Thymus (tissue), 11 donors: ENCODE data around the gene MYO7A. TPM values are rescaled to one million over a fixed set of nuclear protein-coding genes. Genes with fewer than 3 reads are reported as not detected.

Source experiments
- DNase-seq, 9 donors: peaks; one replicate each; pipeline ENCODE4 v3.0.0-alpha.2; 2013; ENCODE audit warnings: low spot score in 9 of 9, low read depth in 6 of 9, missing footprints in 1 of 9
- H3K27ac ChIP-seq, 2 donors: one replicate each; pipeline ENCODE4 v1.5.1; 2013; ENCODE audit warnings: control low read depth in 1 of 2, low read depth in 1 of 2, low read length in 1 of 2, mild to moderate bottlenecking in 1 of 2, moderate library complexity in 1 of 2
- H3K27me3 ChIP-seq, 2 donors: one replicate each; pipeline ENCODE4 v1.5.1; 2013; ENCODE audit warnings: low read length in 1 of 2; ENCODE audit not compliant: control insufficient read depth in 2 of 2, insufficient read depth in 1 of 2
- H3K36me3 ChIP-seq, 2 donors: one replicate each; pipeline ENCODE4 v1.5.1; 2013; ENCODE audit warnings: low read length in 1 of 2, mild to moderate bottlenecking in 1 of 2, moderate library complexity in 1 of 2; ENCODE audit not compliant: control insufficient read depth in 2 of 2, insufficient read depth in 2 of 2
- H3K4me1 ChIP-seq, 2 donors: one replicate each; pipeline ENCODE4 v1.5.1; 2013; ENCODE audit warnings: low read length in 2 of 2; ENCODE audit not compliant: control insufficient read depth in 2 of 2, insufficient read depth in 2 of 2
- H3K4me3 ChIP-seq, 2 donors: one replicate each; pipeline ENCODE4 v1.5.1; 2013; ENCODE audit warnings: low read length in 2 of 2, control low read depth in 1 of 2, mild to moderate bottlenecking in 1 of 2
- H3K9me3 ChIP-seq, 2 donors: one replicate each; pipeline ENCODE4 v1.5.1; 2013; ENCODE audit warnings: low read length in 1 of 2, mild to moderate bottlenecking in 1 of 2; ENCODE audit not compliant: control insufficient read depth in 2 of 2, insufficient read depth in 1 of 2
- WGBS: extraction: QIAGEN DNeasy Blood & Tissue Kit; methylation state at CpG from one replicate; pipeline ENCODE4 v1.1.7; 2013; 5-methylcytosine and 5-hydroxymethylcytosine counted together
- polyA plus RNA-seq: library from polyadenylated mRNA; stranded (reverse); fragments of 200-250 nt; gene quantifications from one replicate; pipeline ENCODE4 v1.2.3, GENCODE V29; 2013
- total RNA-seq: library from RNA; stranded (reverse); fragments of 120-200 nt; gene quantifications from one replicate; pipeline ENCODE4 v1.2.4, GENCODE V29; 2013
- donor health status: healthy.

Gene MYO7A
- total and polyA plus RNA-seq, 2 donors: 1.5 to 7.6 TPM

DNA sequence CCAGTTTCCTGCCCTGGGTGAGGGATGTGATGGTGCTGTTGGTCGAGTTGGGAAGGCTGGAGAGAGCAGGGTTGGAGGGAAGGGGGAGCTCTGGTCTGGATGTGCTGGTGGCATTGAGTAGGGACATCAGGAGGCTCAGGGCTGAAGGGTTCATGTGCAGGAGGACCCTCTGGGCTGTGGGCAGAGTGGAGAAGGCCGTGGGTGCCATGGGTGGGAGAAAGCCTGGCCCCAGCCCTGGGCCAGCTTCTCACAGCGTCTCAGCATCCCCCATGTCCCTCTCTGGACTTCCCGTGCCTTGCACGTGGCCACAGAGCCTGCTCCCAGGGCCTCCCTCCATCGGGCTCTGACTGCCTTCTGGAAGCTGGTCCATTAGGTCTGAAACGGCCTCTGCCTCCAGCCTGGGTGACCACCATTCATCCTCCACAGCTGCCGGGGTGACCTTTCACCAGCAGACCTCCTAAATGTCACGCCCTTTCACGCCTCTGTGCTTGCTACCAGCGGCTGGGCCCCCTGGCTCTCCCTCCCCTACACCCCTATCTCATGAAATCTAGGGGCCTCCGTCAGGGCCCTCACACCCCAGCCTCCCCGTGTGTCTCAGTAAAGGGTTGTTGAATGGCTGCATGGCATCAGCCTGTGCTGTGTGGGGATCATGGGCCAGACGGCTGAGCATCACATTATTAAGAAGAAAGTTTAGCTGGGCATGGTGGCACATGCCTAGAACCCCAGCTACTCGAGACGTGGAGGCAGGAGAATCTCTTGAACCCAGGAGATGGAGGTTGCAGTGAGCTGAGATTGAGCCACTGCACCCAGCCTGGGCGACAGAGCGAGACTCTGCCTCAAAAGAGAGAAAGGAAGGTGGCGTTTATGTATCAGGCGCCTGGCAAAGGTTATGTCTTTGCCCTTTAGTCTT is 25.5 kb downstream of the MYO7A start:
- DNase-seq: peak in 1 of 9 donors; percentile 17
- Histone ChIP-seq H3K27me3 (no peaks in the 10 kb centered on the region), H3K4me3 (no peak overlapping the region), H3K4me1 (peaks cover 18 to 50% of the 10 kb centered on the region in 2 donors), H3K9me3 (no peaks in the 10 kb centered on the region), H3K27ac (no peak overlapping the region), H3K36me3 (no peaks in the 10 kb centered on the region)
- WGBS: 87% methylated on average over 20 of the region's 20 CpGs

DNA sequence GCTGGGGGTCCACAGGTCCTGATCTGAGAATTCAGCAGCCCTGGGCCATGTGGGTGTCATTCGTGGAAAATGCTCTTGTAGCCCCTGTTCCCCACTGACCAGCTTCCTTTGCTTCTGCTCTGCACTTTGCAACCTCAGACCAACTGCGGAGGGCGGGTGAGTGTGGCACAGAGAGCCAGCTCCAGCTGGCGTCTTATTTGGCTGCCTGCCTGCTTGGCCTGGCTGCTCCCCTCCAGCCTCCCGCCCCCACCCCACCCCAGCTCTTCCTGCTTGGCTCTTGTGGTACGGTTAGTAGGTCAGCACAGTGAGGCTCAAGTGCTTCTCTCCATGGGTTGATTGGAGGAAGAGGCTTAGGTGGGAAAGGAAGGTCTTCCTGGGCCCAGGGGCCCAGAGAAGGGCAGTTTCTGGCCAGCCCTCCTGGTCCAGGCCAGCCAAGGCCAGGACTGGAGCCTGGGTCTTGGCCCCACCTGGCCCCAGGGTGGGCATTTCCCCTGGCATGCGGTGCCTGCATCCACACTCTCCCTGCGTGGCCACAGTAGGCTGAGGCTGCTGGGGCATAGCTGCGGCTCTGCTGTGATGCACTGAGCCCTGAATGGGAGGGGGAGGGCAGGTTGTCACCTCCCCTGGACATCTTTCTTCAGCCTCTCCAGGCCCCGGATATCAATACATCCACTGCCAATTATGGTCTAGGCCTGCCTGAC is 26.5 kb downstream of the MYO7A start:
- no peak for DNase-seq
- Histone ChIP-seq H3K9me3 (no peaks in the 10 kb centered on the region), H3K36me3 (no peaks in the 10 kb centered on the region), H3K27me3 (no peaks in the 10 kb centered on the region), H3K4me1 (peaks cover 14 to 41% of the 10 kb centered on the region in 2 donors), H3K27ac (no peak overlapping the region), H3K4me3 (no peak overlapping the region)
- WGBS: 33% methylated on average over 10 of the region's 10 CpGs

DNA sequence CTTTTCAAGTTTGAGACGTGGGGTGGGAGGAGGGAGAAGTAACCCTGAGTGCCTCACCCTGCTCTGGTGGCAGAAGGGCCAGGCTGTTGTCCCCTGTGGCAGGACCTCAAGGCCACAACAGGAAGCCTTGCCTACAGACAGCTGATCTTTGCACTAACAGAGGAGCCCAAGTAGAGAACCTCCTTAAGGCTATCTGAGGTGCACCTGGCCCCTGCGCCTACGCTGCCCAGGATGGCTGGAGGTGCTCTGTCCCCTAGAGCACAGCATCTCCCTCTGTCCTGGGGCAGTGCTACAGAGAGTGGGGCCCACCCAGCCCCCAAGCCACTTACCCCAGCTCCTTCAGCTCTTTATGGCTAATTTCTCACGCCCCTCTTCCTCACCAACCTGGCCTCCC is 27.0 kb downstream of the MYO7A start:
- peaks cover 14 to 36% of the 10 kb centered on the region in 2 donors for H3K4me1 ChIP-seq
- no peaks in the 10 kb centered on the region for H3K36me3 ChIP-seq
- no peak overlapping the region for H3K27ac ChIP-seq
- H3K27me3 ChIP-seq: no peaks in the 10 kb centered on the region
- no peak for DNase-seq
- WGBS: 98% methylated on average over 3 of the region's 4 CpGs
- H3K4me3 ChIP-seq: no peak overlapping the region
- no peaks in the 10 kb centered on the region for H3K9me3 ChIP-seq

DNA sequence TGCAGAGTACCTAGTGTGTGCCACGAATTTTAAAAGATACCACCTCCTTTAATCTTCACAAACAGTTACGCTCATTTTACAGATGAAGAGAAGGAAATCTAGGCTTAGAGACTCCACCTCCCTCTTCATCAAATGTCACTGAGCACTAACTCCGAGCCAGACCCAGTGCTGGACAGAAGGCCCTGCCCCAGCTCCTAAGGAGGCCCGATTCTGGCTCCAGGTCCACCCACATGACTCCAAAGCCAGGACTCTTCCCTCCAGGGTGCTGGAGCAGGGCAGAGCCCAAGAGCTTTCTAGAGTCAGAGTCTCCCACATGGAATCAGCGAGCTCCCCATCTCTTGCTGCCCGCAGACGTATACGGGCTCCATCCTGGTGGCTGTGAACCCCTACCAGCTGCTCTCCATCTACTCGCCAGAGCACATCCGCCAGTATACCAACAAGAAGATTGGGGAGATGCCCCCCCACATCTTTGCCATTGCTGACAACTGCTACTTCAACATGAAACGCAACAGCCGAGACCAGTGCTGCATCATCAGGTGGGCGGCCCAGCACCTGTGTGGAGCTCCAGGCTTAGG is 27.6 kb downstream of the MYO7A start:
- no peak for DNase-seq
- H3K27ac ChIP-seq: no peak overlapping the region
- no peak overlapping the region for H3K4me3 ChIP-seq
- H3K4me1 ChIP-seq: peaks cover 14 to 35% of the 10 kb centered on the region in 2 donors
- H3K36me3 ChIP-seq: no peaks in the 10 kb centered on the region
- no peaks in the 10 kb centered on the region for H3K9me3 ChIP-seq
- WGBS: 95% methylated on average over 13 of the region's 13 CpGs
- H3K27me3 ChIP-seq: no peaks in the 10 kb centered on the region

DNA sequence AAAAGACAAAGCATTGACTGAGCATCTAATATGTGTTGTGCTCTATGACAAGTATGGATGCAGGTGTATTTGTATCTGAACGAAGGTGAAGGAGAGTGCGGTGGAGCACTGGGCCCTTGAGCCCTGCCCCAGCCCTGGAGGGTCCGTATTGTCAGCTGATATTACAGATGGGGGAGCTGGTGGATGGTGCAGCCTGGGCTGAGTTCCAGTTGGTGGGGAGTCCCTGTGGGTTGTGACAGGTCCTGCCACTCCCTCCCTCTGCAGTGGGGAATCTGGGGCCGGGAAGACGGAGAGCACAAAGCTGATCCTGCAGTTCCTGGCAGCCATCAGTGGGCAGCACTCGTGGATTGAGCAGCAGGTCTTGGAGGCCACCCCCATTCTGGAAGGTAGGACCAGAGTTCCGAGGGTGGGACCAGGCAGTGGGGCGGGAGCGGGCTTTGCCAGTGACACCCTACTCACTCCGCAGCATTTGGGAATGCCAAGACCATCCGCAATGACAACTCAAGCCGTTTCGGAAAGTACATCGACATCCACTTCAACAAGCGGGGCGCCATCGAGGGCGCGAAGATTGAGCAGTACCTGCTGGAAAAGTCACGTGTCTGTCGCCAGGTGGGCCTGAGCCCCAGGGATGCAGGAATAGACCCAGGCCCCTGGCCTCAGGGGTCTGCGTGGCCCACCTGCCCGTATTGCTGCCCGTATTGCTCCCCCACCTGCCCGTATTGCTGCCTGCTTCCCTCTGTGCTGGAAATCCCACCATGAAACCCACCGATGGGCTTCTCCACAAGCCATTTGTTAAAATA is 28.6 kb downstream of the MYO7A start:
- no peaks in the 10 kb centered on the region for H3K27me3 ChIP-seq
- no peaks in the 10 kb centered on the region for H3K36me3 ChIP-seq
- H3K9me3 ChIP-seq: no peaks in the 10 kb centered on the region
- no peak overlapping the region for H3K4me3 ChIP-seq
- no peak for DNase-seq
- WGBS: 97% methylated on average over 26 of the region's 26 CpGs
- H3K27ac ChIP-seq: no peak overlapping the region
- peaks cover 14 to 30% of the 10 kb centered on the region in 2 donors for H3K4me1 ChIP-seq

DNA sequence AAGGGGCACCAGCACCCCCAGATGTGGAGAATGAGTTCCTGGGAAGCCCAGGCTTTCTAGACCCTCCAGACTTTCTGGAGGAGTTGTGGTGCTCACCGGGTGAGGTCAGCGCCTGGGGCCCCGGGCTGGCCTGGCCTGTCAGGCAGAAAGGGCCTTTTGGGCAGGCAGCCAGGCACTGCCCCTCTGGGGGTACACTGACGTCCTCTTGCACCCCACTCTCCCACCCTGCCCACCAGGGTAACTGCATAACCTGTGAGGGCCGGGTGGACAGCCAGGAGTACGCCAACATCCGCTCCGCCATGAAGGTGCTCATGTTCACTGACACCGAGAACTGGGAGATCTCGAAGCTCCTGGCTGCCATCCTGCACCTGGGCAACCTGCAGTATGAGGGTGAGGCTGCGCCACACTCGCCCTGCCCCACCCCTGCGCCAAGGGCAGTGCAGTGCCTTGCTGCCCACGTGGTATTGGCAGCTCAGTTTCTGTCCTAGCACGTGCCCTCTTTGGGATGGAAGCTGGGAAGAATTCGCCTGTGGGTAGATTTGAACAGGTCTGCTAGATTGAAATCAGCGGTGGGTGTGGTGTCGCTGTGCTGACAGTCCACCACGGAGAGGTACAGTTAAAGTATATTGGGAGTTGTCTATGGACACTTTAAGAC is 30.1 kb downstream of the MYO7A start:
- H3K27ac ChIP-seq: no peak overlapping the region
- H3K4me3 ChIP-seq: no peak overlapping the region
- no peaks in the 10 kb centered on the region for H3K27me3 ChIP-seq
- H3K36me3 ChIP-seq: no peaks in the 10 kb centered on the region
- WGBS: 97% methylated on average over 19 of the region's 19 CpGs
- no peak for DNase-seq
- no peaks in the 10 kb centered on the region for H3K9me3 ChIP-seq
- H3K4me1 ChIP-seq: peaks cover 0 to 14% of the 10 kb centered on the region in 2 donors

DNA sequence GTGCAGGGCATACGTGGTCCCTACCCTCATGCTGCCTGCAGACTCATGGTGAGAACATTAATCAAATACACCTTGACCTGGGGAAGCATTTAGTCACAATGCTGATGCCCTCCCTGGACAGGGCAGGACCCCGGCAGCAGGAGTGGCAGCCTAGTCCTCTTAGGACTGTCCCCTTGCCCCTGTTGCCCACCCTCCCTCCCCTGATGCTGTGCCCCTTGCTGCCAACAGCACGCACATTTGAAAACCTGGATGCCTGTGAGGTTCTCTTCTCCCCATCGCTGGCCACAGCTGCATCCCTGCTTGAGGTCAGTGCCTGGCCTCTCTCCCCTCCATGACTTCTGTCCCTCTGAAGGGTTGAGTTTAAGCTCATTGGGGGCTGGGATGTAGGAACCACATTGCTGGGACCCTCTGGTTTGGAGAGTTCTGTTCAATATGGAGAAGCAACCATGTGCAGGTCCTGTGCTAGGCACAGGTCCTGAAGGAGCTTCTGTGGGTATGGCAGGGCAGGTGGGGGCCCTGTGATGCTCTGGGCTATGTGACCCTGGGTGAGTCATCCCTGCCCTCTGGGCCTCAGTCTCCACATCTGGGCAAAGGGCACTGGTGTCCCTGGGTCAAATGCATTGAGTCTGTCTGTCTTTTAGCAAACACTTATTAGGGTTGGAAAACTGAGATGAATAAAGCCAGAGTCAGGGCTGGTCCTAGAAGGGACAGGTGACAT is 31.3 kb downstream of the MYO7A start:
- H3K9me3 ChIP-seq: no peaks in the 10 kb centered on the region
- H3K27me3 ChIP-seq: no peaks in the 10 kb centered on the region
- H3K27ac ChIP-seq: no peak overlapping the region
- no peak for DNase-seq
- no peak overlapping the region for H3K4me3 ChIP-seq
- H3K36me3 ChIP-seq: no peaks in the 10 kb centered on the region
- WGBS: 95% methylated on average over 4 of the region's 4 CpGs
- peaks cover 0 to 3% of the 10 kb centered on the region in 2 donors for H3K4me1 ChIP-seq

DNA sequence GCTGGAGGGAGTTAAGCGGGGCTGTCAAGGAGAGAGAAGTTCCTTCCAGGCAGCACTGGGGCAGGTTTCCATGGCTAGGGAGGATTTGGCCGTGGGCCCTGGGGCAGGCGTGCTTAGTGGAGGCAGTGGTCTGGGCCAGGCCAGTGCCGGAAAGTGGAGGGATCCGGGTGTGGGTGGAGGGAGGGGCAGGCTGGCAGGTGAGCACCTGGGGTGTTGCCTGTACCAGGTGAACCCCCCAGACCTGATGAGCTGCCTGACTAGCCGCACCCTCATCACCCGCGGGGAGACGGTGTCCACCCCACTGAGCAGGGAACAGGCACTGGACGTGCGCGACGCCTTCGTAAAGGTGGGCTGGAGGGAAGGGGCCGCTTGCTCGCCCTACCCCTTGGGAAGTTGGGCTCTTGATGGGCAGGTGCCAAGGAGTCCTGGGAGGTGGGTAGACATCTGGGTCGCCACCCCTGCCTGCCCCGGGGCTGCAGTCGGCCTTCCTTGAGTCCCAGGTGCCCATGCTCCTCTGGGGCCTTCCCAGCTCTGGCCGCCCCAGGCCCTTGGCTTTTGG is 32.0 kb downstream of the MYO7A start:
- 97% methylated on average over 20 of the region's 20 CpGs for WGBS
- Histone ChIP-seq H3K27me3 (no peaks in the 10 kb centered on the region), H3K36me3 (no peaks in the 10 kb centered on the region), H3K4me1 (no peaks in the 10 kb centered on the region), H3K4me3 (no peak overlapping the region), H3K9me3 (no peaks in the 10 kb centered on the region), H3K27ac (no peak overlapping the region)
- no peak for DNase-seq
